ENCODE results near the gene PPP3CA. TPM values are rescaled to one million over a fixed set of nuclear protein-coding genes. Genes with fewer than 3 reads are reported as not detected.

The PPP3CA gene
- total RNA-seq, 6 experiments from 2014 or later: 12.1 to 14.5 (median 13.1) TPM

DNA sequence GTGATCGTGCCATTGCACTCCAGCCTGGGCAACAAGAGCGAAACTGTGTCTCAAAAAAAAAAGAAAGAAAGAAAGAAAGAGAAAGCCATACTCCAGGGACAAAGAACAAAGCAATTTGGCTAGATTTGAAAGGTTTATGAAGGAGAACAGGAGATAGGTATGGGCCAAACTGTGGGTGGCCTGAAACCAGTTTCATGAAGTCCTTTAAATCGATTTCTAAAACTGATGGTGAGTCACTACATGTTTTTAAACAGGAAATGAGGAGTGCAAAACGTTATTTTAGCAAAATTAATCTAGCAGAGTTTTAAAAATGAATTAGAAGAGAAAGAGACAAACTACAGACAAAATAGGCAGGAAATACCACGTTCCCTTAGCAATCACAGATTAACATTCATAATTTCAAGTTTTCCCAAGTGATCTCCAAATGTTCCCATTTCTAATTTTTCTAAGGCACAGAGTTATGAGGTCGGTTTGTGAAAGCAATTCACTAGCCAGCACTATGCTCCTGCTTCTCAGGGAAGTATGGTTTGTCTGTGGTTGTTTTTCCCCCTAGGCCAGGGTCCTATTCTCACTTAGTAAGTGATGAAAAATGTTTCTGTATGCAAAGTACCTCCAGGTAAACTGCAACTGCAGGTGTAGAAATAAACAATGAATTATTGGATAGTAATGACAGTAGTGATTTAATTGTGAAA lies 190.6 kb downstream of the PPP3CA start:
- no peak for DNase-seq
- Histone ChIP-seq H3K4me1 (no peaks in the 10 kb centered on the region), H3K4me3 (no peak overlapping the region), H3K36me3 (no peaks in the 10 kb centered on the region), H3K27me3 (no peaks in the 10 kb centered on the region), H3K27ac (no peak overlapping the region), H3K9me3 (no peaks in the 10 kb centered on the region)
- WGBS (ENCODE audit: insufficient coverage, low coverage, low lambda C conversion rate, missing lambda C conversion rate): 68% methylated on average over 6 of the region's 6 CpGs
- ATAC-seq: no peak
- no peak for TF ChIP-seq POLR2A (IDR thresholded peaks at IDR 0.05)
- no peak for TF ChIP-seq CTCF (IDR thresholded peaks at IDR 0.05)
- intact Hi-C loops (cut with DNase I): no loop called here

DNA sequence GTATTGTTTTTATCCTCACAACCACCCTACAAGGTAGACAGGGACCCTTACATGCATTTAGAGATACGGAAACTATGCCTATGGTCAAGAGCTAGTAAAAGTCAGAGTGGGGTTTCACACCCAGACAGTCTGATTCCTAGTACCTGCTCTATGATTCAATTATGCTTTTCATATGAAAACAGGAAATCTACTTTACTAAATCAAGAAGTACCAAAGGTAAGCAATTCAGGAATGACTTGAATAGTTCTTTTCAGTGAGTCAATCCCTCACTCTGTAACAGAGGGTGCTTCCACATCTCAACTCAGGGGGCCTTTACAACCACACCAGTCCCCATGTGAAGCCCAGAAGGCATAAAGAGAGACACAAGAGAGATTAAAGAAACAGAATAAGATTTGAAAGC lies 191.4 kb downstream of the PPP3CA start:
- no peak for ATAC-seq
- H3K27ac ChIP-seq: no peak overlapping the region
- TF ChIP-seq CTCF (IDR thresholded peaks at IDR 0.05): no peak
- TF ChIP-seq POLR2A (IDR thresholded peaks at IDR 0.05): no peak
- H3K4me1 ChIP-seq: no peaks in the 10 kb centered on the region
- DNase-seq: no peak
- H3K4me3 ChIP-seq: no peak overlapping the region
- no peaks in the 10 kb centered on the region for H3K36me3 ChIP-seq
- intact Hi-C loops (cut with DNase I): no loop called here
- H3K9me3 ChIP-seq: no peaks in the 10 kb centered on the region
- 100% methylated on average over 1 of the region's 1 CpG for WGBS (ENCODE audit: insufficient coverage, low coverage, low lambda C conversion rate, missing lambda C conversion rate)
- H3K27me3 ChIP-seq: no peaks in the 10 kb centered on the region

- intact Hi-C loops (cut with DNase I): no loop called here
- DNase-seq (no peak), ATAC-seq (no peak)
- no peaks in the 10 kb centered on the region for H3K36me3 ChIP-seq
- H3K4me1 ChIP-seq: no peaks in the 10 kb centered on the region
- no peak overlapping the region for H3K27ac ChIP-seq
- TF ChIP-seq POLR2A (IDR thresholded peaks at IDR 0.05) (no peak), CTCF (IDR thresholded peaks at IDR 0.05) (no peak)
- H3K9me3 ChIP-seq: no peaks in the 10 kb centered on the region
- H3K4me3 ChIP-seq: no peak overlapping the region
- H3K27me3 ChIP-seq: no peaks in the 10 kb centered on the region
Observed at GRCh38 chr4:101155368-101155767, 192.0 kb downstream of the PPP3CA start.

DNA sequence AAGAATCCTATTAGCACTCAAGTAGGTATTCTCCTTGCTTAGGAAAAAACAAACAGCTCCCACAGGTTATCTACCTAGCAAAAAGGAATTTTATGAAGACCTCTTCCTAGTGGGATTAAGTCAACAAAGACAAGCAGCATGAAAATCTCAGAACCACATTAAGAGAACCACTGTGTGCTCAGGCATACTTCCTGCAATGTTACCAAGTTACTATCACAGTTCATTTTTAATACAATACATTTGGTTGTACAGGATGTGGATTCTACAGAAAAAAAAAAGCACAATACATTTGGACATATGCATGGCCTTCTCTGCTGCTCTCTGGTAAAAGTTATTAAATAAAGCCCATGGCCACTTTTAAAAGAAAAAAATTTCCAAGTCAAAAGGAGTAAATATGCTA lies 193.7 kb downstream of the PPP3CA start:
- TF ChIP-seq CTCF (IDR thresholded peaks at IDR 0.05) (no peak), POLR2A (IDR thresholded peaks at IDR 0.05) (no peak)
- no peaks in the 10 kb centered on the region for H3K9me3 ChIP-seq
- H3K36me3 ChIP-seq: no peaks in the 10 kb centered on the region
- ATAC-seq: no peak
- no peak for DNase-seq
- no peak overlapping the region for H3K27ac ChIP-seq
- no peak overlapping the region for H3K4me3 ChIP-seq
- no peaks in the 10 kb centered on the region for H3K4me1 ChIP-seq
- no peaks in the 10 kb centered on the region for H3K27me3 ChIP-seq
- intact Hi-C loops (cut with DNase I): no loop called here

DNA sequence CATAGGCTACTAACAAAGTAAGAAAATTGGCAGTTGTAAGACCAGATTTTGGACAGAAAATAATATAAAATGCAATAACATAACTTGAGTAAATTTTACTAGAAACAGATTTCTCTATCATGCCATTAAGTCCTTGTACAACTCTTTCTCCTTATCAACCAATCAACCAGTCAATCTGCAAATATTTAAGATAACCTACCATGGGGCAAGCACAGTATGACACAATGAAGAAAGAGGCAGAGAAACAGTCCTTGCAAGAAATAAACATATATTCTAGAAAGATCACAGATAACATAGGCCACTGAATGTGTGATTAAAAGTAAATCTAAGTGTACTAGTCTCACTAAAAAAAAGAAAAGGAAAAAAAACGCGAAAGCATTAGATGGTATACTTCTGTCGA lies 194.8 kb downstream of the PPP3CA start:
- Histone ChIP-seq H3K27ac (no peak overlapping the region), H3K27me3 (no peaks in the 10 kb centered on the region), H3K36me3 (no peaks in the 10 kb centered on the region), H3K9me3 (no peaks in the 10 kb centered on the region), H3K4me3 (no peak overlapping the region), H3K4me1 (no peaks in the 10 kb centered on the region)
- WGBS (ENCODE audit: insufficient coverage, low coverage, low lambda C conversion rate, missing lambda C conversion rate): 96% methylated on average over 3 of the region's 3 CpGs
- TF ChIP-seq POLR2A (IDR thresholded peaks at IDR 0.05): no peak
- no peak for TF ChIP-seq CTCF (IDR thresholded peaks at IDR 0.05)
- intact Hi-C loops (cut with DNase I): no loop called here
- DNase-seq: no peak
- no peak for ATAC-seq

Data from right lobe of liver (tissue), 6 donors.